WTC11 (cell line): ENCODE data around the gene GPLD1. TPM values are rescaled to one million over a fixed set of nuclear protein-coding genes. Genes with fewer than 3 reads are reported as not detected.

ENCODE experiments used
- ATAC-seq: fragments of 200-7000 bp; cut with Tn5 transposase; 2 replicates; pipeline ENCODE4 v1.10.0; 2021; ENCODE audit warnings: mild to moderate bottlenecking, moderate library complexity
- CTCF ChIA-PET: fragments of 300-600 bp; sonication (Branson Sonifier 250); formaldehyde crosslinking; loops from one replicate; lab custom pipeline; 2021; ENCODE audit warnings: antibody characterized with exemption; lab: Charles Lee
- POLR2A ChIA-PET: fragments of 350-600 bp; sonication (Branson Sonifier 250); formaldehyde crosslinking; loops from one replicate; lab custom pipeline; 2021; ENCODE audit warnings: antibody characterized with exemption; lab: Charles Lee
- DNase-seq: peaks from one replicate; pipeline ENCODE4 v3.0.0; 2021; ENCODE audit warnings: low spot score
- H3K27ac Mint-ChIP-seq: 2 replicates; pipeline ENCODE4 v1.8.0; 2021; ENCODE audit warnings: mixed read lengths
- H3K27me3 Mint-ChIP-seq: 2 replicates; pipeline ENCODE4 v1.8.0; 2021; ENCODE audit warnings: low read depth, mild to moderate bottlenecking, moderate library complexity, mixed read lengths
- H3K36me3 Mint-ChIP-seq: 2 replicates; pipeline ENCODE4 v1.8.0; 2021; ENCODE audit warnings: mixed read lengths
- H3K4me1 Mint-ChIP-seq: 2 replicates; pipeline ENCODE4 v1.8.0; 2022; ENCODE audit warnings: mixed read lengths
- H3K4me3 Mint-ChIP-seq: 2 replicates; pipeline ENCODE4 v1.8.0; 2021; ENCODE audit warnings: mild to moderate bottlenecking, moderate library complexity, mixed read lengths
- H3K9me3 Mint-ChIP-seq: 2 replicates; pipeline ENCODE4 v1.8.0; 2021; ENCODE audit warnings: mixed read lengths
- ARID4B ChIP-seq: sonication (generic); formaldehyde crosslinking; IDR thresholded peaks from 2 replicates; pipeline ENCODE4 v1.8.0; 2023; ENCODE audit warnings: missing genetic modification reagents, mild to moderate bottlenecking, borderline replicate concordance
- CREM ChIP-seq: sonication (generic); formaldehyde crosslinking; IDR thresholded peaks from 2 replicates; pipeline ENCODE4 v1.8.1; 2022; ENCODE audit warnings: mild to moderate bottlenecking, missing genetic modification reagents, moderate library complexity
- E2F4 ChIP-seq: sonication (generic); formaldehyde crosslinking; IDR thresholded peaks from 2 replicates; pipeline ENCODE4 v1.8.1; 2022; ENCODE audit warnings: low read depth, mild to moderate bottlenecking, moderate library complexity, missing genetic modification reagents, borderline replicate concordance
- EMX1 ChIP-seq: fragments of 250-450 bp; sonication (Bioruptor Pico); IDR thresholded peaks from 2 replicates; pipeline ENCODE4 v1.8.0; 2021; ENCODE audit warnings: mild to moderate bottlenecking
- ETV6 ChIP-seq: sonication (generic); formaldehyde crosslinking; IDR thresholded peaks from 2 replicates; pipeline ENCODE4 v1.8.1; 2022; ENCODE audit warnings: mild to moderate bottlenecking, missing genetic modification reagents
- NFYB ChIP-seq: sonication (generic); formaldehyde crosslinking; conservative IDR thresholded peaks from 2 replicates; pipeline ENCODE4 v1.8.0; 2022; ENCODE audit warnings: low read depth, missing genetic modification reagents
- PRDM15 ChIP-seq: sonication (generic); formaldehyde crosslinking; IDR thresholded peaks from 2 replicates; pipeline ENCODE4 v1.8.0; 2022; ENCODE audit warnings: missing genetic modification reagents
- SP1 ChIP-seq: sonication (generic); formaldehyde crosslinking; conservative IDR thresholded peaks from 2 replicates; pipeline ENCODE4 v1.8.1; 2022; ENCODE audit warnings: missing genetic modification reagents
- ZNF263 ChIP-seq: sonication (generic); formaldehyde crosslinking; IDR thresholded peaks from 2 replicates; pipeline ENCODE4 v1.8.1; 2022; ENCODE audit warnings: low read depth, mild to moderate bottlenecking, moderate library complexity, missing genetic modification reagents
- ZNF423 ChIP-seq: fragments of 250-450 bp; sonication (Bioruptor Pico); IDR thresholded peaks from 2 replicates; pipeline ENCODE4 v2.1.2; 2022; ENCODE audit warnings: mild to moderate bottlenecking, moderate library complexity
- ZNF425 ChIP-seq: fragments of 250-450 bp; sonication (Bioruptor Pico); conservative IDR thresholded peaks from 2 replicates; pipeline ENCODE4 v1.9.0; 2021; ENCODE audit warnings: mild to moderate bottlenecking
- ZSCAN18 ChIP-seq: fragments of 250-450 bp; sonication (Bioruptor Pico); IDR thresholded peaks from 2 replicates; pipeline ENCODE4 v2.1.2; 2022; ENCODE audit warnings: mild to moderate bottlenecking, moderate library complexity
- total RNA-seq: library from RNA; stranded (reverse); gene quantifications from 3 replicates; pipeline ENCODE4 v1.2.3, GENCODE V29; 2021

GPLD1 gene
- total RNA-seq, 1 experiment from 2014 or later: 8.4 TPM

GRCh38 chr6:24500683-24501082 lies 11.3 kb upstream of the GPLD1 start:
- no peak for ATAC-seq
- DNase-seq: no peak
- H3K36me3 Mint-ChIP-seq: peaks cover 13% of the 10 kb centered on the region
- no peak for TF ChIP-seq CREM (CRISPR knock-in tag)
- TF ChIP-seq ZNF423 (CRISPR knock-in tag): no peak
- TF ChIP-seq PRDM15 (CRISPR knock-in tag): no peak
- TF ChIP-seq SP1 (CRISPR knock-in tag): no peak
- TF ChIP-seq ARID4B: no peak
- TF ChIP-seq E2F4 (CRISPR knock-in tag): no peak
- no peak for TF ChIP-seq EMX1 (CRISPR knock-in tag)
- no peak for TF ChIP-seq ETV6
- no peak for TF ChIP-seq ZNF263
- TF ChIP-seq, all 79 proteins: peak for 0
- peaks cover 10% of the 10 kb centered on the region for H3K4me1 Mint-ChIP-seq
- H3K27ac Mint-ChIP-seq: no peak overlapping the region
- ChIA-PET POLR2A (no interaction called here), CTCF (interaction anchor here (0.5 to 2.8 kb wide), 3 partner anchors 21 to 81 kb away, joined by 3 to 10 read pairs (median 3); no protein-coding TSS in a partner anchor)
- peaks cover 20% of the 10 kb centered on the region for H3K27me3 Mint-ChIP-seq
- no peak overlapping the region for H3K4me3 Mint-ChIP-seq
- peaks cover 14% of the 10 kb centered on the region for H3K9me3 Mint-ChIP-seq

- H3K4me1 Mint-ChIP-seq: peaks cover 30% of the 10 kb centered on the region
- no peak for TF ChIP-seq ZNF425 (CRISPR knock-in tag)
- TF ChIP-seq ZSCAN18 (CRISPR knock-in tag): no peak
- TF ChIP-seq NFYB (CRISPR knock-in tag): no peak
- TF ChIP-seq EMX1 (CRISPR knock-in tag): no peak
- TF ChIP-seq CREM (CRISPR knock-in tag): no peak
- H3K9me3 Mint-ChIP-seq: peaks cover 14% of the 10 kb centered on the region
- no peak overlapping the region for H3K27ac Mint-ChIP-seq
- ChIA-PET CTCF (no interaction called here), POLR2A (no interaction called here)
- H3K36me3 Mint-ChIP-seq: peaks cover 13% of the 10 kb centered on the region
- ATAC-seq (no peak), DNase-seq (no peak)
- no peak overlapping the region for H3K4me3 Mint-ChIP-seq
- H3K27me3 Mint-ChIP-seq: peaks cover 37% of the 10 kb centered on the region
Observed at GRCh38 chr6:24497254-24497970, 8.0 kb upstream of the GPLD1 start.
